Activated naive CD8-positive, alpha-beta T cell treated with anti-CD3 and anti-CD28 coated beads, Interleukin-2, amount 10 ng/mL, durations not matched to agents 7 days and 5 days (primary cell): ENCODE results near the gene SORBS2. TPM values are rescaled to one million over a fixed set of nuclear protein-coding genes. Genes with fewer than 3 reads are reported as not detected.

Experiments
- ATAC-seq: fragments of 150-1000 bp; cut with Tn5 transposase; one replicate; pipeline ENCODE4 v1.10.0; 2021; ENCODE audit warnings: low read depth, moderate library complexity
- POLR2A ChIA-PET: fragments of 350-600 bp; sonication (Branson Sonifier 250); formaldehyde crosslinking; loops from one replicate; lab custom pipeline; 2021; ENCODE audit warnings: antibody characterized with exemption; lab: Charles Lee
- DNase-seq: peaks from one replicate; pipeline ENCODE4 v3.0.0; 2021
- H3K27ac Mint-ChIP-seq: one replicate; pipeline ENCODE4 v1.8.0; 2022; ENCODE audit warnings: mild to moderate bottlenecking, mixed read lengths
- H3K27me3 Mint-ChIP-seq: one replicate; pipeline ENCODE4 v1.8.0; 2022; ENCODE audit warnings: mild to moderate bottlenecking, moderate library complexity, mixed read lengths
- H3K36me3 Mint-ChIP-seq: one replicate; pipeline ENCODE4 v1.8.0; 2021; ENCODE audit warnings: mild to moderate bottlenecking, mixed read lengths
- H3K4me1 Mint-ChIP-seq: one replicate; pipeline ENCODE4 v1.8.0; 2021; ENCODE audit warnings: mixed read lengths
- H3K4me3 Mint-ChIP-seq: one replicate; pipeline ENCODE4 v1.8.0; 2022; ENCODE audit warnings: mild to moderate bottlenecking, moderate library complexity, mixed read lengths
- H3K9me3 Mint-ChIP-seq: one replicate; pipeline ENCODE4 v1.8.0; 2021; ENCODE audit warnings: mixed read lengths
- total RNA-seq, 2 experiments: library from RNA; stranded (reverse); gene quantifications; one replicate each; pipeline ENCODE4 v1.2.3, GENCODE V29; 2021

Gene SORBS2
- total RNA-seq, 2 experiments from 2014 or later: not detected

- peaks cover 2% of the 10 kb centered on the region for H3K27me3 Mint-ChIP-seq
- ATAC-seq (no peak), DNase-seq (no peak)
- no peaks in the 10 kb centered on the region for H3K36me3 Mint-ChIP-seq
- no peak overlapping the region for H3K4me3 Mint-ChIP-seq
- H3K27ac Mint-ChIP-seq: no peak overlapping the region
- POLR2A ChIA-PET: no interaction called here
- no peaks in the 10 kb centered on the region for H3K4me1 Mint-ChIP-seq
- H3K9me3 Mint-ChIP-seq: peaks cover 2% of the 10 kb centered on the region
Measured at GRCh38 chr4:185826381-185826780, 14.4 kb upstream of the SORBS2 start.

GRCh38 chr4:185825737-185826136, 13.7 kb upstream of the SORBS2 start:
- Mint-ChIP-seq H3K4me3 (no peak overlapping the region), H3K36me3 (no peaks in the 10 kb centered on the region), H3K27me3 (no peaks in the 10 kb centered on the region), H3K9me3 (peaks cover 2% of the 10 kb centered on the region), H3K27ac (no peak overlapping the region), H3K4me1 (no peaks in the 10 kb centered on the region)
- POLR2A ChIA-PET: no interaction called here
- ATAC-seq (no peak), DNase-seq (no peak)

GRCh38 chr4:185822791-185823190, 10.8 kb upstream of the SORBS2 start:
- POLR2A ChIA-PET: no interaction called here
- no peak for DNase-seq
- Mint-ChIP-seq H3K27ac (no peak overlapping the region), H3K36me3 (no peaks in the 10 kb centered on the region), H3K4me3 (no peak overlapping the region), H3K4me1 (no peaks in the 10 kb centered on the region), H3K9me3 (peaks cover 2% of the 10 kb centered on the region), H3K27me3 (no peaks in the 10 kb centered on the region)
- no peak for ATAC-seq

GRCh38 chr4:185821029-185821419, 9.0 kb upstream of the SORBS2 start:
- Mint-ChIP-seq H3K4me3 (no peak overlapping the region), H3K27me3 (no peaks in the 10 kb centered on the region), H3K9me3 (no peaks in the 10 kb centered on the region), H3K4me1 (no peaks in the 10 kb centered on the region), H3K27ac (no peak overlapping the region), H3K36me3 (no peaks in the 10 kb centered on the region)
- ATAC-seq (no peak), DNase-seq (no peak)
- POLR2A ChIA-PET: no interaction called here

- H3K9me3 Mint-ChIP-seq: no peaks in the 10 kb centered on the region
- no peak for ATAC-seq
- no peaks in the 10 kb centered on the region for H3K36me3 Mint-ChIP-seq
- DNase-seq: no peak
- POLR2A ChIA-PET: no interaction called here
- no peaks in the 10 kb centered on the region for H3K27me3 Mint-ChIP-seq
- no peak overlapping the region for H3K4me3 Mint-ChIP-seq
- no peak overlapping the region for H3K27ac Mint-ChIP-seq
- H3K4me1 Mint-ChIP-seq: no peaks in the 10 kb centered on the region
Measured at GRCh38 chr4:185820146-185821028, 8.4 kb upstream of the SORBS2 start.

- POLR2A ChIA-PET: no interaction called here
- Mint-ChIP-seq H3K9me3 (no peaks in the 10 kb centered on the region), H3K4me3 (no peak overlapping the region), H3K27ac (no peak overlapping the region), H3K36me3 (no peaks in the 10 kb centered on the region), H3K27me3 (no peaks in the 10 kb centered on the region), H3K4me1 (no peaks in the 10 kb centered on the region)
- DNase-seq (no peak), ATAC-seq (no peak)
Measured at GRCh38 chr4:185819144-185819543, 7.2 kb upstream of the SORBS2 start.

- H3K4me1 Mint-ChIP-seq: no peaks in the 10 kb centered on the region
- ATAC-seq (no peak), DNase-seq (no peak)
- H3K9me3 Mint-ChIP-seq: no peaks in the 10 kb centered on the region
- no peak overlapping the region for H3K4me3 Mint-ChIP-seq
- POLR2A ChIA-PET: no interaction called here
- H3K27me3 Mint-ChIP-seq: no peaks in the 10 kb centered on the region
- no peak overlapping the region for H3K27ac Mint-ChIP-seq
- H3K36me3 Mint-ChIP-seq: no peaks in the 10 kb centered on the region
Measured at GRCh38 chr4:185817403-185817818, 5.4 kb upstream of the SORBS2 start.

- Mint-ChIP-seq H3K4me1 (peaks cover 3% of the 10 kb centered on the region), H3K27ac (no peak overlapping the region), H3K9me3 (no peaks in the 10 kb centered on the region), H3K36me3 (no peaks in the 10 kb centered on the region), H3K27me3 (peaks cover 9% of the 10 kb centered on the region), H3K4me3 (no peak overlapping the region)
- DNase-seq (no peak), ATAC-seq (no peak)
- POLR2A ChIA-PET: no interaction called here
Measured at GRCh38 chr4:185813133-185813532, 1.1 kb upstream of the SORBS2 start.

GRCh38 chr4:185810746-185811508, 1.1 kb downstream of the SORBS2 start:
- peaks cover 3% of the 10 kb centered on the region for H3K4me1 Mint-ChIP-seq
- peaks cover 9% of the 10 kb centered on the region for H3K27me3 Mint-ChIP-seq
- no peak for DNase-seq
- H3K27ac Mint-ChIP-seq: no peak overlapping the region
- H3K36me3 Mint-ChIP-seq: no peaks in the 10 kb centered on the region
- ATAC-seq: no peak
- POLR2A ChIA-PET: no interaction called here
- no peak overlapping the region for H3K4me3 Mint-ChIP-seq
- H3K9me3 Mint-ChIP-seq: no peaks in the 10 kb centered on the region

- no peak for DNase-seq
- Mint-ChIP-seq H3K4me1 (peaks cover 3% of the 10 kb centered on the region), H3K27ac (no peak overlapping the region), H3K36me3 (no peaks in the 10 kb centered on the region), H3K9me3 (no peaks in the 10 kb centered on the region), H3K4me3 (no peak overlapping the region), H3K27me3 (peaks cover 9% of the 10 kb centered on the region)
- no peak for ATAC-seq
- POLR2A ChIA-PET: no interaction called here
Measured at GRCh38 chr4:185809533-185810071, 2.4 kb downstream of the SORBS2 start.

- POLR2A ChIA-PET: no interaction called here
- Mint-ChIP-seq H3K27me3 (peaks cover 9% of the 10 kb centered on the region), H3K4me3 (no peak overlapping the region)
Measured at GRCh38 chr4:185809121-185809520, 2.9 kb downstream of the SORBS2 start.

GRCh38 chr4:185805979-185806378, 6.0 kb downstream of the SORBS2 start:
- Mint-ChIP-seq H3K4me1 (no peaks in the 10 kb centered on the region), H3K27me3 (peaks cover 9% of the 10 kb centered on the region), H3K36me3 (no peaks in the 10 kb centered on the region), H3K4me3 (no peak overlapping the region), H3K9me3 (no peaks in the 10 kb centered on the region), H3K27ac (no peak overlapping the region)
- ATAC-seq (no peak), DNase-seq (no peak)
- POLR2A ChIA-PET: no interaction called here

More at GRCh38 chr4:185809121-185809520, 2.9 kb downstream of the SORBS2 start:
- H3K4me1 Mint-ChIP-seq: peaks cover 3% of the 10 kb centered on the region
- ATAC-seq (no peak), DNase-seq (no peak)
- H3K27ac Mint-ChIP-seq: no peak overlapping the region
- H3K36me3 Mint-ChIP-seq: no peaks in the 10 kb centered on the region
- no peaks in the 10 kb centered on the region for H3K9me3 Mint-ChIP-seq

- Mint-ChIP-seq H3K4me1 (no peaks in the 10 kb centered on the region), H3K9me3 (no peaks in the 10 kb centered on the region), H3K36me3 (no peaks in the 10 kb centered on the region), H3K27me3 (peaks cover 9% of the 10 kb centered on the region), H3K27ac (no peak overlapping the region), H3K4me3 (no peak overlapping the region)
- no peak for DNase-seq
- POLR2A ChIA-PET: no interaction called here
- ATAC-seq: no peak
Measured at GRCh38 chr4:185805262-185805802, 6.7 kb downstream of the SORBS2 start.
